ENCODE measurements around the gene PPP4R2. TPM values are rescaled to one million over a fixed set of nuclear protein-coding genes. Genes with fewer than 3 reads are reported as not detected.
"Not testable (repeated sequence)": the region's sequence is repeated elsewhere in the genome, so short reads cannot be mapped to it uniquely, and the experiment has no call there.

The PPP4R2 gene
- total RNA-seq, 1 donor from 2014 or later: 143 TPM

DNA sequence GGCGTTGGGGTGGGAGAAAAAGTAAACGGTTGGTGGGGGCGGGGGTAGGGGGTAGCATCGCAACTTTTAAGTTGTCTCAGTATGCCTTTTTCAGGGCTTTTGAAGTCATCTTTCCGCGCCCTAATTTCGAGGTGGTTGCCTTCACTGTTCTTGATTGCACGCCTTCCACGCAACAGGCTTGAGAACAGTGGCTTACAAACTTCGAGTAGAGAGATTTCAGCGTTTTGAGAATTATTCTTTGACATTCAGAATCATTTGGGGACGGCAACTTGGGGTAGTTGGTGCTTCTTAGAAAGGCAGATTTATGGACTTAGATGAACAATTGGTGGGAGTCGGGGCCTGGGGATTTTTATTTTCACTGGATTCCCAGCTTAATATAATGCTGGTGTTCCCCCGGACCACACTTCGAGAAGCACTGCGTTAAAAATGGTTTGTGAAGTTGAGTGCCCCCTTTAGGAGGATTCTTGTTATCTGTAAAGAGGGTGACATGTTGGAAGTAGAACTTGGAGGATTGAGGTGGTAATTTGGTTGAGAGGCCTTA is 880 bp downstream of the PPP4R2 start:
- peaks cover 20% of the 10 kb centered on the region for H3F3A ChIP-seq (ENCODE audit: low read depth)
- H3K9ac ChIP-seq: peak overlapping the region; percentile 93
- peaks cover 36% of the 10 kb centered on the region for H3K36me3 ChIP-seq
- peak overlapping the region; percentile 100 for H3K4me2 ChIP-seq
- peak overlapping the region; percentile 94 for H3K4me3 Mint-ChIP-seq
- H3K27me3 Mint-ChIP-seq (ENCODE audit: insufficient read depth, low read depth): peaks cover 6% of the 10 kb centered on the region
- peaks cover 52% of the 10 kb centered on the region for H4K20me1 ChIP-seq (ENCODE audit: low read depth)
- peak overlapping the region; percentile 97 for H2AFZ ChIP-seq (replicated peaks)
- peaks cover 29% of the 10 kb centered on the region for H3K4me1 ChIP-seq
- H3K27ac ChIP-seq: peak overlapping the region; percentile 96
- TF ChIP-seq CTCF (IDR thresholded peaks at IDR 0.05) (peak; percentile 66), EZH2 (IDR thresholded peaks at IDR 0.05) (no peak)
- H3K27me3 ChIP-seq: no peaks in the 10 kb centered on the region
- peaks cover 33% of the 10 kb centered on the region for H3K4me1 Mint-ChIP-seq
- DNase-seq (ENCODE audit: low spot score): peak; percentile 65
- peak overlapping the region; percentile 87 for H3K4me3 ChIP-seq
- peaks cover 18% of the 10 kb centered on the region for H3K36me3 Mint-ChIP-seq
- H3K9me3 Mint-ChIP-seq: no peaks in the 10 kb centered on the region
- H3K79me2 ChIP-seq (ENCODE audit: low read depth): peaks cover 4% of the 10 kb centered on the region
- no peaks in the 10 kb centered on the region for H3K9me3 ChIP-seq (ENCODE audit: low read depth)
- peak overlapping the region; percentile 36 for H3K27ac Mint-ChIP-seq

DNA sequence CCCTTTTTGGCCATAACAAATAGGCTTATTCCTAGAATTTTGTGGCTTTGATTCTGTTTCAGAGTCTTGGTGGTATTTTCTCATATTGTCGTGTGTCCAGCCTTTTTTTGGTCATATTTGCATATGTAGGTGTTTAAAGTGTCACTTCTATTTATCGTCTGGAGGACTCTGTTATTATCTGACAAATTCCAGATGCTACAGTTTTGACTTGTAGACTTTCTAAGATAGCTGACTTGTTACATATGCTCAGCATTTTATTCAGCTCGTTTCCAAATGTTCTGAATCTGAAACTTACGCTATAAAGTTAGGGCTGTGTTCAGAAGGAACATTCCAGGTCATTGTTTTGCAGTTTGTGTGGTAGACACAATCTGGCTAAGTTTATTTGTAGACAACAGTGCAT is 1.9 kb downstream of the PPP4R2 start:
- Histone ChIP-seq H2AFZ (replicated peaks) (no peak overlapping the region), H3F3A (ENCODE audit: low read depth) (peaks cover 20% of the 10 kb centered on the region), H3K9me3 (ENCODE audit: low read depth) (no peaks in the 10 kb centered on the region), H3K79me2 (ENCODE audit: low read depth) (peaks cover 4% of the 10 kb centered on the region), H3K9ac (peak overlapping the region; percentile 93), H3K36me3 (peaks cover 36% of the 10 kb centered on the region), H4K20me1 (ENCODE audit: low read depth) (peaks cover 62% of the 10 kb centered on the region), H3K4me2 (peak overlapping the region; percentile 100), H3K4me3 (peak overlapping the region; percentile 87), H3K27me3 (no peaks in the 10 kb centered on the region), H3K4me1 (peaks cover 29% of the 10 kb centered on the region), H3K27ac (no peak overlapping the region)
- Mint-ChIP-seq H3K4me3 (peak overlapping the region; percentile 94), H3K36me3 (peaks cover 24% of the 10 kb centered on the region), H3K27me3 (ENCODE audit: insufficient read depth, low read depth) (peaks cover 4% of the 10 kb centered on the region), H3K27ac (no peak overlapping the region), H3K9me3 (no peaks in the 10 kb centered on the region), H3K4me1 (peaks cover 32% of the 10 kb centered on the region)
- TF ChIP-seq CTCF (IDR thresholded peaks at IDR 0.05): no peak
- TF ChIP-seq EZH2 (IDR thresholded peaks at IDR 0.05): no peak
- TF ChIP-seq EZH2phosphoT487 (IDR thresholded peaks at IDR 0.05): no peak
- DNase-seq (ENCODE audit: low spot score): no peak

- no peaks in the 10 kb centered on the region for H3K9me3 ChIP-seq (ENCODE audit: low read depth)
- H3K9ac ChIP-seq: peak overlapping the region; percentile 93
- Mint-ChIP-seq H3K27ac (no peak overlapping the region), H3K9me3 (peaks cover 3% of the 10 kb centered on the region), H3K36me3 (peaks cover 35% of the 10 kb centered on the region), H3K4me3 (peak overlapping the region; percentile 38), H3K4me1 (peaks cover 30% of the 10 kb centered on the region), H3K27me3 (ENCODE audit: insufficient read depth, low read depth) (peaks cover 3% of the 10 kb centered on the region)
- H3K4me1 ChIP-seq: peaks cover 29% of the 10 kb centered on the region
- no peaks in the 10 kb centered on the region for H3K27me3 ChIP-seq
- DNase-seq (ENCODE audit: low spot score): peak; percentile 8
- peaks cover 77% of the 10 kb centered on the region for H4K20me1 ChIP-seq (ENCODE audit: low read depth)
- peaks cover 36% of the 10 kb centered on the region for H3K36me3 ChIP-seq
- peak overlapping the region; percentile 87 for H3K4me3 ChIP-seq
- no peak overlapping the region for H2AFZ ChIP-seq (replicated peaks)
- TF ChIP-seq CTCF (IDR thresholded peaks at IDR 0.05) (no peak), EZH2phosphoT487 (IDR thresholded peaks at IDR 0.05) (no peak), EZH2 (IDR thresholded peaks at IDR 0.05) (no peak)
- peaks cover 4% of the 10 kb centered on the region for H3K79me2 ChIP-seq (ENCODE audit: low read depth)
- peak overlapping the region; percentile 100 for H3K4me2 ChIP-seq
- peaks cover 20% of the 10 kb centered on the region for H3F3A ChIP-seq (ENCODE audit: low read depth)
- H3K27ac ChIP-seq: no peak overlapping the region
Measured at GRCh38 chr3:72999951-73000350, 3.3 kb downstream of the PPP4R2 start.

DNA sequence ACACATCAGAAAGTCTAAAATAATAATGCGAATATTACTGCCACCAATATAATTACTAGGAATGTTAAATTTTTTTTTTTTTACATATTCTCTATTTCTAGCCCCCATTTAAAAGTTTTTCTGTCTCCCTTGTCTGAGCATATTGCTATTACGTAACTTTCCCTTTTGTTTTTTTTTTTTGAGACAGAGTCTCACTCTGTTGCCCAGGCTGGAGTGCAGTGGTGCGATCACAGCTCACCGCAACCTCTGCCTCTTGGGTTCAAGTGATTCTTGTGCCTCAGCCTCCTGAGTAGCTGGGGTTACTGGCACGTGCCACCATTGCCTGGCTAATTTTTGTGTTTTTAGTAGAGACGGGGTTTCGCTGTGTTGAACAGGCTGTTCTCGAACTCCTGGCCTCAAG is 6.4 kb downstream of the PPP4R2 start:
- H3K36me3 Mint-ChIP-seq: peaks cover 54% of the 10 kb centered on the region
- peaks cover 23% of the 10 kb centered on the region for H3K4me1 Mint-ChIP-seq
- H3K27me3 ChIP-seq; H3K27ac ChIP-seq; H3K4me2 ChIP-seq; H2AFZ ChIP-seq (replicated peaks); H3K27ac Mint-ChIP-seq; H3K4me3 ChIP-seq; DNase-seq (ENCODE audit: low spot score); H3K27me3 Mint-ChIP-seq (ENCODE audit: insufficient read depth, low read depth); H3K9me3 ChIP-seq (ENCODE audit: low read depth); H3K79me2 ChIP-seq (ENCODE audit: low read depth); H3K9ac ChIP-seq; H3K4me3 Mint-ChIP-seq; H3F3A ChIP-seq (ENCODE audit: low read depth); H3K9me3 Mint-ChIP-seq: not testable (repeated sequence)
- H3K4me1 ChIP-seq: peaks cover 30% of the 10 kb centered on the region
- H4K20me1 ChIP-seq (ENCODE audit: low read depth): peaks cover 100% of the 10 kb centered on the region
- H3K36me3 ChIP-seq: peaks cover 44% of the 10 kb centered on the region
